HEK293 (cell line): ENCODE data around the gene FOLR1.

Experiments
- ZNF639 ChIP-seq: fragments of 450-650 bp; formaldehyde crosslinking; IDR thresholded peaks from 2 replicates; pipeline ENCODE4 v1.5.1; 2016; ENCODE audit warnings: missing biosample characterization, missing genetic modification characterization
- TF ChIP-seq, protein P1 (sequence below): fragments of 450-650 bp; formaldehyde crosslinking; conservative IDR thresholded peaks from 2 replicates; pipeline ENCODE4 v1.5.1; 2016; ENCODE audit warnings: low read depth, missing biosample characterization, missing genetic modification characterization

DNA sequence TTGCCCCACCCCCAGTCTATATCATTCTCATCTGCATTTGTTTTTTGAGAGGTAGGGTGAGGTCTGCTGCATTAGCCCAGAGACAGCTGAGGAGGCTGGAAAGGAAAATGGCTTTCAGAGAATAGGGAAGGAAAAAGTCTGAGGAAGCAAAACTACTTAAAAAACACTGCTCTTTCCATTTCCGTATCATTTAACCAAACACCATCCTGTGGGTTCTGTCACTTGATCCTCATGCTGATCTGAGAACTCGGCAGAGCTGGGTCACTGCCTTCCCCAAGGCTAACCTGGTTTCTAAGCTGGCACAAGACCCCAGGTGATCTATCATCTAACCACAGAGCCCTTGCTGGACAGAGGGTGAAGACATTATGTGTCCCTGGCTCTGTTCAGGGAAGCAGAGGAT is 25.9 kb downstream of the FOLR1 start:
- no peak for TF ChIP-seq ZNF639 (tag by site-specific recombination)
- TF ChIP-seq, protein P1, sequence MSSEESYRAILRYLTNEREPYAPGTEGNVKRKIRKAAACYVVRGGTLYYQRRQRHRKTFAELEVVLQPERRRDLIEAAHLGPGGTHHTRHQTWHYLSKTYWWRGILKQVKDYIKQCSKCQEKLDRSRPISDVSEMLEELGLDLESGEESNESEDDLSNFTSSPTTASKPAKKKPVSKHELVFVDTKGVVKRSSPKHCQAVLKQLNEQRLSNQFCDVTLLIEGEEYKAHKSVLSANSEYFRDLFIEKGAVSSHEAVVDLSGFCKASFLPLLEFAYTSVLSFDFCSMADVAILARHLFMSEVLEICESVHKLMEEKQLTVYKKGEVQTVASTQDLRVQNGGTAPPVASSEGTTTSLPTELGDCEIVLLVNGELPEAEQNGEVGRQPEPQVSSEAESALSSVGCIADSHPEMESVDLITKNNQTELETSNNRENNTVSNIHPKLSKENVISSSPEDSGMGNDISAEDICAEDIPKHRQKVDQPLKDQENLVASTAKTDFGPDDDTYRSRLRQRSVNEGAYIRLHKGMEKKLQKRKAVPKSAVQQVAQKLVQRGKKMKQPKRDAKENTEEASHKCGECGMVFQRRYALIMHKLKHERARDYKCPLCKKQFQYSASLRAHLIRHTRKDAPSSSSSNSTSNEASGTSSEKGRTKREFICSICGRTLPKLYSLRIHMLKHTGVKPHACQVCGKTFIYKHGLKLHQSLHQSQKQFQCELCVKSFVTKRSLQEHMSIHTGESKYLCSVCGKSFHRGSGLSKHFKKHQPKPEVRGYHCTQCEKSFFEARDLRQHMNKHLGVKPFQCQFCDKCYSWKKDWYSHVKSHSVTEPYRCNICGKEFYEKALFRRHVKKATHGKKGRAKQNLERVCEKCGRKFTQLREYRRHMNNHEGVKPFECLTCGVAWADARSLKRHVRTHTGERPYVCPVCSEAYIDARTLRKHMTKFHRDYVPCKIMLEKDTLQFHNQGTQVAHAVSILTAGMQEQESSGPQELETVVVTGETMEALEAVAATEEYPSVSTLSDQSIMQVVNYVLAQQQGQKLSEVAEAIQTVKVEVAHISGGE (tag by site-specific recombination) = no peak
